ENCODE results near the gene CBARP. TPM values are rescaled to one million over a fixed set of nuclear protein-coding genes. Genes with fewer than 3 reads are reported as not detected.

The CBARP gene
- total and polyA plus RNA-seq, 2 of the 13 experiments (the other 11 are each of a cell fraction or from before 2014, with no cell fraction given) = 1.2 to 1.4 TPM

DNA sequence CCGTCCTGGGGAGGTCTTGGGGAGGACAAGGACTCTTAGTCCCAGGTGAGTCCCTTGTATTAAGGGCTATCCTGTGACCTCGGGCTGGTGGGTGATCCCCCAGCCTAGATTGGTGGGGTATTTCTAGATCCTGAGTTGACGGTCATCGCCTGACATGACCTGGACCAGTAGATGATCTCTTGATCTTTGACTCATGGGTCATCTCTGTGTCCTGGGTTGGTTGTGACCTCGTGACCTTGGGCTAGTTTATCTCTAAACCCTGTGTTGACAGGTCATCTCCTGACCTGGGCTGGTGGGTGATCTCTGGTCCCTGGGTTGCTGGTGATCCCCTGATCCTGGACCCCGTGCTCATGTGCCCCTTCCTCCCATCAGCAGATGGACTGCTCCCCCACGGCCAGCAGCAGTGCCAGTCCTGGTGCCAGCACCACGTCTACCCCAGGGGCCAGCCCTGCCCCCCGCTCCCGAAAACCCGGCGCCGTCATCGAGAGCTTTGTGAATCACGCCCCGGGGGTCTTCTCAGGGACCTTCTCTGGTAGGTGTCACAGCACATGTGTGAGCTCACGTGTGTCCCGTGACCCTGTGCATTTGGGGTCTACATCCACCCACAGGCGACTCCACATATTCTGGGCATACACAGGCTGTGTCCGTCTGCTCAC lies 16.9 kb upstream of the CBARP start (continued):
- TF ChIP-seq, protein P1, sequence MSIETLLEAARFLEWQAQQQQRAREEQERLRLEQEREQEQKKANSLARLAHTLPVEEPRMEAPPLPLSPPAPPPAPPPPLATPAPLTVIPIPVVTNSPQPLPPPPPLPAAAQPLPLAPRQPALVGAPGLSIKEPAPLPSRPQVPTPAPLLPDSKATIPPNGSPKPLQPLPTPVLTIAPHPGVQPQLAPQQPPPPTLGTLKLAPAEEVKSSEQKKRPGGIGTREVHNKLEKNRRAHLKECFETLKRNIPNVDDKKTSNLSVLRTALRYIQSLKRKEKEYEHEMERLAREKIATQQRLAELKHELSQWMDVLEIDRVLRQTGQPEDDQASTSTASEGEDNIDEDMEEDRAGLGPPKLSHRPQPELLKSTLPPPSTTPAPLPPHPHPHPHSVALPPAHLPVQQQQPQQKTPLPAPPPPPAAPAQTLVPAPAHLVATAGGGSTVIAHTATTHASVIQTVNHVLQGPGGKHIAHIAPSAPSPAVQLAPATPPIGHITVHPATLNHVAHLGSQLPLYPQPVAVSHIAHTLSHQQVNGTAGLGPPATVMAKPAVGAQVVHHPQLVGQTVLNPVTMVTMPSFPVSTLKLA (IDR thresholded peaks at IDR 0.05) = no peak
- TF ChIP-seq NBN (conservative IDR thresholded peaks at IDR 0.05) (no peak), ARNT (IDR thresholded peaks at IDR 0.05) (no peak), ZNF567 (CRISPR knock-in tag; IDR thresholded peaks at IDR 0.05; ENCODE audit: borderline replicate concordance) (no peak), ZNF644 (CRISPR knock-in tag; IDR thresholded peaks at IDR 0.05; ENCODE audit: low read depth) (no peak), PCBP2 (optimal IDR thresholded peaks at IDR 0.05; ENCODE audit: low read depth, low read length, poor library complexity, severe bottlenecking) (no peak), BHLHE40 (IDR thresholded peaks at IDR 0.05; ENCODE audit: low read length) (no peak), ISX (CRISPR knock-in tag; conservative IDR thresholded peaks at IDR 0.05) (no peak), ZNF615 (CRISPR knock-in tag; IDR thresholded peaks at IDR 0.05; ENCODE audit: borderline replicate concordance) (no peak), RXRA (CRISPR knock-in tag; IDR thresholded peaks at IDR 0.05) (peak; percentile 94), MAZ (IDR thresholded peaks at IDR 0.05; ENCODE audit: borderline replicate concordance, low read depth, low read length) (no peak), MAZ (CRISPR knock-in tag; IDR thresholded peaks at IDR 0.05; ENCODE audit: low read depth) (0 out of 2 replicates have a peak, but pooled peaks have one; percentile 31), RCOR2 (CRISPR knock-in tag; IDR thresholded peaks at IDR 0.05) (no peak), RFXAP (CRISPR knock-in tag; IDR thresholded peaks at IDR 0.05; ENCODE audit: borderline replicate concordance) (no peak), KDM2A (CRISPR knock-in tag; IDR thresholded peaks at IDR 0.05; ENCODE audit: borderline replicate concordance, low read depth) (no peak), SRSF1 (optimal IDR thresholded peaks at IDR 0.05; ENCODE audit: low read depth, low read length) (no peak), ATF7 (IDR thresholded peaks at IDR 0.05) (no peak), ATF7 (CRISPR knock-in tag; IDR thresholded peaks at IDR 0.05) (peak; percentile 42; the same call in 1 of the 2 replicates), SNRNP70 (IDR thresholded peaks at IDR 0.05; ENCODE audit: low read depth, low read length) (no peak), ZNF430 (CRISPR knock-in tag; IDR thresholded peaks at IDR 0.05) (no peak), TOE1 (CRISPR knock-in tag; IDR thresholded peaks at IDR 0.05) (no peak), DNMT1 (CRISPR knock-in tag; IDR thresholded peaks at IDR 0.05) (no peak), ZNF138 (CRISPR knock-in tag; IDR thresholded peaks at IDR 0.05; ENCODE audit: low read depth) (no peak), ZFP36L1 (CRISPR knock-in tag; IDR thresholded peaks at IDR 0.05) (no peak), KLF12 (CRISPR knock-in tag; IDR thresholded peaks at IDR 0.05; ENCODE audit: borderline replicate concordance) (no peak)
- TF ChIP-seq, protein P2, sequence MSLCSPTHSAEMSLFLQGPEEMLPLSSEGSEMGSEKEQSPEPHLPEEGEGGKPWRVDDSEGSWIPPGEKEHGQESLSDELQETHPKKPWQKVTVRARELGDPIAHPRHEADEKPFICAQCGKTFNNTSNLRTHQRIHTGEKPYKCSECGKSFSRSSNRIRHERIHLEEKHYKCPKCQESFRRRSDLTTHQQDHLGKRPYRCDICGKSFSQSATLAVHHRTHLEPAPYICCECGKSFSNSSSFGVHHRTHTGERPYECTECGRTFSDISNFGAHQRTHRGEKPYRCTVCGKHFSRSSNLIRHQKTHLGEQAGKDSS (CRISPR knock-in tag; IDR thresholded peaks at IDR 0.05; ENCODE audit: borderline replicate concordance, low read depth) = no peak
- TF ChIP-seq, protein P3, sequence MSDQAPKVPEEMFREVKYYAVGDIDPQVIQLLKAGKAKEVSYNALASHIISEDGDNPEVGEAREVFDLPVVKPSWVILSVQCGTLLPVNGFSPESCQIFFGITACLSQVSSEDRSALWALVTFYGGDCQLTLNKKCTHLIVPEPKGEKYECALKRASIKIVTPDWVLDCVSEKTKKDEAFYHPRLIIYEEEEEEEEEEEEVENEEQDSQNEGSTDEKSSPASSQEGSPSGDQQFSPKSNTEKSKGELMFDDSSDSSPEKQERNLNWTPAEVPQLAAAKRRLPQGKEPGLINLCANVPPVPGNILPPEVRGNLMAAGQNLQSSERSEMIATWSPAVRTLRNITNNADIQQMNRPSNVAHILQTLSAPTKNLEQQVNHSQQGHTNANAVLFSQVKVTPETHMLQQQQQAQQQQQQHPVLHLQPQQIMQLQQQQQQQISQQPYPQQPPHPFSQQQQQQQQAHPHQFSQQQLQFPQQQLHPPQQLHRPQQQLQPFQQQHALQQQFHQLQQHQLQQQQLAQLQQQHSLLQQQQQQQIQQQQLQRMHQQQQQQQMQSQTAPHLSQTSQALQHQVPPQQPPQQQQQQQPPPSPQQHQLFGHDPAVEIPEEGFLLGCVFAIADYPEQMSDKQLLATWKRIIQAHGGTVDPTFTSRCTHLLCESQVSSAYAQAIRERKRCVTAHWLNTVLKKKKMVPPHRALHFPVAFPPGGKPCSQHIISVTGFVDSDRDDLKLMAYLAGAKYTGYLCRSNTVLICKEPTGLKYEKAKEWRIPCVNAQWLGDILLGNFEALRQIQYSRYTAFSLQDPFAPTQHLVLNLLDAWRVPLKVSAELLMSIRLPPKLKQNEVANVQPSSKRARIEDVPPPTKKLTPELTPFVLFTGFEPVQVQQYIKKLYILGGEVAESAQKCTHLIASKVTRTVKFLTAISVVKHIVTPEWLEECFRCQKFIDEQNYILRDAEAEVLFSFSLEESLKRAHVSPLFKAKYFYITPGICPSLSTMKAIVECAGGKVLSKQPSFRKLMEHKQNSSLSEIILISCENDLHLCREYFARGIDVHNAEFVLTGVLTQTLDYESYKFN (CRISPR knock-in tag; conservative IDR thresholded peaks at IDR 0.05) = peak; percentile 78
